CD4-positive, alpha-beta T cell (primary cell): ENCODE measurements around the gene CTTNBP2NL. TPM values are rescaled to one million over a fixed set of nuclear protein-coding genes. Genes with fewer than 3 reads are reported as not detected.

Experiments
- ATAC-seq: fragments of 200-7000 bp; cut with Tn5 transposase; one replicate; pipeline ENCODE4 v1.10.0; 2022; ENCODE audit warnings: mild to moderate bottlenecking; ENCODE audit not compliant: poor library complexity
- CTCF ChIA-PET: fragments of 350-600 bp; sonication (Branson Sonifier 250); formaldehyde crosslinking; loops from one replicate; lab custom pipeline; 2021; ENCODE audit warnings: antibody characterized with exemption, inconsistent platforms; lab: Charles Lee
- POLR2A ChIA-PET: fragments of 350-600 bp; sonication (Branson Sonifier 250); formaldehyde crosslinking; loops from one replicate; lab custom pipeline; 2021; ENCODE audit warnings: antibody characterized with exemption, inconsistent platforms; lab: Charles Lee
- DNase-seq, 14 experiments: peaks; one replicate each; pipeline ENCODE4 v3.0.0-alpha.2; 2013 to 2020; ENCODE audit warnings: mixed read lengths in 2 of 14
- H3K27ac ChIP-seq, 2 donors: one replicate each; pipeline versions ENCODE4 v1.5.1 to v1.7.0; 2013; ENCODE audit warnings: low read length in 2 of 2, low read depth in 1 of 2, mild to moderate bottlenecking in 1 of 2
- H3K27me3 ChIP-seq, 2 experiments: 1 replicate in 1 of 2; 2 replicates in 1 of 2; pipeline versions ENCODE4 v1.6.1 to v1.7.0; 2013; ENCODE audit warnings: low read length in 2 of 2, control low read depth in 1 of 2, mild to moderate bottlenecking in 1 of 2, moderate library complexity in 1 of 2; ENCODE audit not compliant: insufficient read depth in 2 of 2, control insufficient read depth in 1 of 2
- H3K36me3 ChIP-seq: one replicate; pipeline ENCODE4 v1.6.1; 2013; ENCODE audit warnings: low read length, control low read depth; ENCODE audit not compliant: insufficient read depth
- H3K4me1 ChIP-seq: one replicate; pipeline ENCODE4 v1.6.1; 2013; ENCODE audit warnings: low read length, control low read depth; ENCODE audit not compliant: insufficient read depth
- H3K4me3 ChIP-seq: one replicate; pipeline ENCODE4 v1.5.1; 2013; ENCODE audit warnings: mild to moderate bottlenecking, low read length, moderate library complexity
- H3K9me3 ChIP-seq, 2 experiments: 1 replicate in 1 of 2; 2 replicates in 1 of 2; pipeline versions ENCODE4 v1.6.1 to v1.7.0; 2013; ENCODE audit warnings: low read length in 2 of 2, mild to moderate bottlenecking in 2 of 2, control low read depth in 1 of 2, moderate library complexity in 1 of 2; ENCODE audit not compliant: control insufficient read depth in 1 of 2, insufficient read depth in 1 of 2
- H3K27ac Mint-ChIP-seq: one replicate; pipeline ENCODE4 v1.8.0; 2020; ENCODE audit warnings: mixed read lengths
- H3K27me3 Mint-ChIP-seq: one replicate; pipeline ENCODE4 v1.8.0; 2021; ENCODE audit warnings: mixed read lengths
- H3K36me3 Mint-ChIP-seq: one replicate; pipeline ENCODE4 v1.8.0; 2021; ENCODE audit warnings: low read depth, mixed read lengths
- H3K4me1 Mint-ChIP-seq: one replicate; pipeline ENCODE4 v1.8.0; 2021; ENCODE audit warnings: low read depth, mixed read lengths
- H3K4me3 Mint-ChIP-seq: one replicate; pipeline ENCODE4 v1.8.0; 2020; ENCODE audit warnings: mild to moderate bottlenecking, mixed read lengths
- H3K9me3 Mint-ChIP-seq: one replicate; pipeline ENCODE4 v1.8.0; 2020; ENCODE audit warnings: mixed read lengths
- intact Hi-C, 2 experiments: fragments of 100-400 bp; cut with DNase I in 1 of 2; cut with micrococcal nuclease in 1 of 2; formaldehyde crosslinking; loops; one replicate each; pipeline versions ENCODE4 v1.15.1 to v1.9.0; 2023 to 2025; cut with DNase I, micrococcal nuclease
- microRNA-seq: library from miRNA; unstranded; fragments of <30 nt; microRNA quantifications from one replicate; pipeline ENCODE4 v1.2.0, GENCODE V29; 2021; ENCODE audit warnings: borderline microRNAs expressed, borderline replicate concordance
- total RNA-seq, 174 experiments: library from RNA in 2 of 174; stranded (reverse) in 2 of 174; gene quantifications; one replicate each; pipeline ENCODE4 v1.2.3 and lab custom pipeline; 2021 to 2026
- TF ChIP-seq, protein P1 (sequence below): fragments of 200-600 bp; IDR thresholded peaks from one replicate; pipeline ENCODE4 v1.8.0; 2022; ENCODE audit warnings: antibody characterized with exemption, mild to moderate bottlenecking

CTTNBP2NL gene
- total RNA-seq, 2 experiments from 2014 or later = 0.14 to 0.25 TPM

DNA sequence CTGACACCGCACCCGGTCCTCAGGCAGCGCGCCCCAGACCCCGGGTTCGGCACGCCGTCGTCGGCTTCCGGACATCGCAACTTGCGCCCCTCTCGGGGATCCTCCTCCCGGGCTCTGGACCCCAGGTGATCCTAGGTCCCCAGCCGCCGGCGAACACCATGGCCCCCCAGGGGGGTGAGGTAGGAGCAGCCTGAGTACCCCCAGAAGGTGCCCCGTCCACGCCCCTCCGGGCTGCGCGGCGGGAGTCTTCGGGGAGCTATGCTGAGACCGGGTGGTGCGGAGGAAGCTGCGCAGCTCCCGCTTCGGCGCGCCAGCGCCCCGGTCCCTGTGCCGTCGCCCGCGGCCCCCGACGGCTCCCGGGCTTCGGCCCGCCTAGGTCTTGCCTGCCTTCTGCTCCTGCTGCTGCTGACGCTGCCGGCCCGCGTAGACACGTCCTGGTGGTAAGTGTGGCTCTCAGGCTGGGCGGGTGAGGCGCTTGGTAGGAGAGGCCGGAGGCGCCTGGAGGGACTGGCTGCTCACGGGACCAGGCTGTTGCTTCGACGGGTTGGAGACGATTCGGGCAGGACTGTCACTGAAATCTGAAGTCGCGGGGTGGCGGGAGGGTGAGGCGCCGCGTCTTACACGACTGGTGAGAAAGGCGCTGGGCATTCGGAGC is 113.1 kb downstream of the CTTNBP2NL start:
- Mint-ChIP-seq H3K4me1 (peaks cover 7% of the 10 kb centered on the region), H3K9me3 (no peaks in the 10 kb centered on the region), H3K36me3 (no peaks in the 10 kb centered on the region), H3K4me3 (peak overlapping the region; percentile 87), H3K27me3 (peaks cover 30% of the 10 kb centered on the region), H3K27ac (no peak overlapping the region)
- Histone ChIP-seq H3K9me3 (peaks cover 0 to 4% of the 10 kb centered on the region in 2 experiments), H3K4me1 (peaks cover 22% of the 10 kb centered on the region), H3K27ac (no peak overlapping the region), H3K27me3 (peaks cover 12 to 30% of the 10 kb centered on the region in 2 experiments), H3K36me3 (no peaks in the 10 kb centered on the region), H3K4me3 (peak overlapping the region; percentile 65)
- intact Hi-C loops = no loop called here
- ATAC-seq (peak; percentile 50), DNase-seq (peak in 10 of 14 experiments; percentile 6 to 57 (median 23))
- ChIA-PET CTCF (interaction anchor here (0.6 kb wide), 1 partner anchor 1377 kb away, joined by 3 read pairs; no protein-coding TSS in a partner anchor), POLR2A (interaction anchor here (1.0 to 1.8 kb wide), 3 partner anchors 110 to 196 kb away, joined by 3 to 5 read pairs (median 3); partner anchors contain the start of genes CAPZA1 and MOV10)
- TF ChIP-seq, protein P1, sequence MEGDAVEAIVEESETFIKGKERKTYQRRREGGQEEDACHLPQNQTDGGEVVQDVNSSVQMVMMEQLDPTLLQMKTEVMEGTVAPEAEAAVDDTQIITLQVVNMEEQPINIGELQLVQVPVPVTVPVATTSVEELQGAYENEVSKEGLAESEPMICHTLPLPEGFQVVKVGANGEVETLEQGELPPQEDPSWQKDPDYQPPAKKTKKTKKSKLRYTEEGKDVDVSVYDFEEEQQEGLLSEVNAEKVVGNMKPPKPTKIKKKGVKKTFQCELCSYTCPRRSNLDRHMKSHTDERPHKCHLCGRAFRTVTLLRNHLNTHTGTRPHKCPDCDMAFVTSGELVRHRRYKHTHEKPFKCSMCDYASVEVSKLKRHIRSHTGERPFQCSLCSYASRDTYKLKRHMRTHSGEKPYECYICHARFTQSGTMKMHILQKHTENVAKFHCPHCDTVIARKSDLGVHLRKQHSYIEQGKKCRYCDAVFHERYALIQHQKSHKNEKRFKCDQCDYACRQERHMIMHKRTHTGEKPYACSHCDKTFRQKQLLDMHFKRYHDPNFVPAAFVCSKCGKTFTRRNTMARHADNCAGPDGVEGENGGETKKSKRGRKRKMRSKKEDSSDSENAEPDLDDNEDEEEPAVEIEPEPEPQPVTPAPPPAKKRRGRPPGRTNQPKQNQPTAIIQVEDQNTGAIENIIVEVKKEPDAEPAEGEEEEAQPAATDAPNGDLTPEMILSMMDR = no peak

DNA sequence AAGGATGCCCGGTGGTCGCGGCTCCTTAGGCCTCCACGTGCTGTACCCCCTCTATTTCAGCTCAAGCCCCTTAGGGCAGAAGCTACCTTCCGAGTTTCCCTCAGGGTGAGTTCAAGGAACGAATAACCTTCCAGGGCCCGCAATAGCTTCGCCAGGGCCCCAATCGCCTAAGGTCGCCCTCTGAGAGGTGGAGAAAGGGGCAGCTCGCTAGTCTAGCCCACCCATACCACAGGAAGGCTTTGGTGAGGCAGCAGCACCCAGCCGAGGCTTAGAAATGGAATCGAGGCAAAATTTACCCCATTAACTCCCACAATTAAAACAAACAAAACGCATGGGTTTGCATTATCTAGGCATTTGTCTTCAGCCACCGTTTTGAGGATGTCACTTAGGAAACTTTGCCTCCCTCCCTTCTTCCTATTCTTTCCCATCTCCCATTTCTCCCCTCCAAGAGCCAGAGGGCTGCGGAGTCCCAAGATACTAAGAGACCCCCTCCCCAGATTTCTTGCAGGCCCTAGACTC is 113.7 kb downstream of the CTTNBP2NL start:
- Histone ChIP-seq H3K36me3 (no peaks in the 10 kb centered on the region), H3K27me3 (peaks cover 7 to 28% of the 10 kb centered on the region in 2 experiments), H3K27ac (no peak overlapping the region), H3K9me3 (peaks cover 0 to 4% of the 10 kb centered on the region in 2 experiments), H3K4me1 (peaks cover 22% of the 10 kb centered on the region), H3K4me3 (no peak overlapping the region)
- ATAC-seq (no peak), DNase-seq (no peak)
- H3K36me3 Mint-ChIP-seq = no peaks in the 10 kb centered on the region
- peaks cover 7% of the 10 kb centered on the region for H3K4me1 Mint-ChIP-seq
- CTCF ChIA-PET = interaction anchor here (0.6 to 1.0 kb wide), 2 partner anchors 140 to 1376 kb away, joined by 3 read pairs; no protein-coding TSS in a partner anchor
- peaks cover 24% of the 10 kb centered on the region for H3K27me3 Mint-ChIP-seq
- TF ChIP-seq, protein P1 = no peak
- POLR2A ChIA-PET = interaction anchor here (0.5 to 1.8 kb wide), 5 partner anchors 110 to 195 kb away, joined by 3 to 7 read pairs (median 3); partner anchors contain the start of genes CAPZA1 and MOV10
- no peaks in the 10 kb centered on the region for H3K9me3 Mint-ChIP-seq
- no peak overlapping the region for H3K27ac Mint-ChIP-seq
- intact Hi-C loops = no loop called here
- peak overlapping the region; percentile 87 for H3K4me3 Mint-ChIP-seq

DNA sequence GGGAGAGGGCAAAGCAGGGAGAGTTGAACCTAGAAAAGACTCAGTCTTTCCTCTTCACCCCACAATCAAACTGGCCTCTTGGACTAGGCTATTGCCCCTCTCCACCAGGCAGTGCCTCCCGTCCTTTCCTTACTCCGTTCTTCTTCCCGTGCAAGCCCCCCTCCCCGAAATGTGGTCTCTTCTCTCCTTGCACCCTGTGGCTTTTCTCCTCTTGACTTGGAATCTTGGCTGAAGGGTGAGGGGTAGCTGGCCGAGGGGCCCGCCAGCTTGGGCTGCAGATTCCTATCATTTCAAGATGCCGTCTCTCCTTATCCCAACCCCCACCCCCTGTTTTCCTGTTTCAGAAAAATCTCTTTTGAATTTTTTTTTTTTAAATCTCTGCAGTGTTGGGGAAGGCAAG is 114.3 kb downstream of the CTTNBP2NL start:
- peaks cover 0 to 4% of the 10 kb centered on the region in 2 experiments for H3K9me3 ChIP-seq
- POLR2A ChIA-PET = interaction anchor here (0.6 kb wide), 1 partner anchor 132 kb away, joined by 7 read pairs; no protein-coding TSS in a partner anchor
- Mint-ChIP-seq H3K27me3 (peaks cover 18% of the 10 kb centered on the region), H3K4me1 (peaks cover 7% of the 10 kb centered on the region), H3K36me3 (no peaks in the 10 kb centered on the region), H3K9me3 (no peaks in the 10 kb centered on the region), H3K27ac (no peak overlapping the region), H3K4me3 (peak overlapping the region; percentile 87)
- H3K27me3 ChIP-seq = peaks cover 7 to 24% of the 10 kb centered on the region in 2 experiments
- intact Hi-C loops = no loop called here
- no peak overlapping the region for H3K27ac ChIP-seq
- DNase-seq (no peak), ATAC-seq (no peak)
- no peak overlapping the region for H3K4me3 ChIP-seq
- TF ChIP-seq, protein P1 = no peak
- no peaks in the 10 kb centered on the region for H3K36me3 ChIP-seq
- CTCF ChIA-PET = interaction anchor here (1.0 kb wide), 1 partner anchor 141 kb away, joined by 3 read pairs; no protein-coding TSS in a partner anchor
- peaks cover 22% of the 10 kb centered on the region for H3K4me1 ChIP-seq

Small RNAs within 50 kb of the gene (microRNA-seq; reads per million reads assigned to microRNA genes)
- gene MIR4256 = not detected

Other genes with a start within 250 kb of the CTTNBP2NL start
- gene WNT2B, start 112.8 kb downstream of the CTTNBP2NL start, total RNA-seq = under 1 TPM; 0.33 to 0.67 TPM
- gene ST7L, start 222.9 kb downstream of the CTTNBP2NL start, total RNA-seq = 10 to 100 TPM; 25.5 to 29.8 TPM
- 100 to 1,000 TPM; 166 to 179 TPM for gene CAPZA1, start 223.6 kb downstream of the CTTNBP2NL start, total RNA-seq